K562 (cell line): Measurements from ENCODE around the gene TTC31. TPM values are rescaled to one million over a fixed set of nuclear protein-coding genes. Genes with fewer than 3 reads are reported as not detected.

Experiments used
- ARNT ChIP-seq, 2 experiments: fragments of 450-650 bp; IDR thresholded peaks; 2 replicates each; pipeline ENCODE4 v1.6.1; 2016; ENCODE audit warnings: mild to moderate bottlenecking in 1 of 2
- ATF7 ChIP-seq: fragments of 450-650 bp; IDR thresholded peaks from 2 replicates; pipeline ENCODE4 v1.7.1; 2014; ENCODE audit warnings: mild to moderate bottlenecking, moderate library complexity
- CHD2 ChIP-seq: IDR thresholded peaks from 2 replicates; pipeline ENCODE4 v1.6.1; 2011; ENCODE audit warnings: low read depth, low read length
- EHMT2 ChIP-seq: fragments of 450-650 bp; IDR thresholded peaks from 2 replicates; pipeline ENCODE4 v1.6.1; 2018; ENCODE audit warnings: antibody characterized with exemption
- EP400 ChIP-seq: fragments of 450-650 bp; IDR thresholded peaks from 2 replicates; pipeline ENCODE4 v1.6.1; 2017; ENCODE audit warnings: antibody characterized with exemption, mild to moderate bottlenecking, moderate library complexity
- GABPA ChIP-seq: fragments of 200-800 bp; sonication (Bioruptor generic); conservative IDR thresholded peaks from 2 replicates; pipeline ENCODE4 v1.6.1; 2016; ENCODE audit warnings: low read depth, missing genetic modification characterization, missing compliant biosample characterization
- HDAC1 ChIP-seq, 2 experiments: fragments of 450-650 bp; IDR thresholded peaks; 2 replicates each; pipeline ENCODE4 v1.6.1; 2016 to 2017; ENCODE audit warnings: inconsistent platforms in 1 of 2, mild to moderate bottlenecking in 1 of 2, moderate library complexity in 1 of 2
- HDAC2 ChIP-seq: fragments of 450-650 bp; IDR thresholded peaks from 2 replicates; pipeline ENCODE4 v1.6.1; 2016; ENCODE audit warnings: mild to moderate bottlenecking
- MBD2 ChIP-seq: sonication (generic); IDR thresholded peaks from 2 replicates; pipeline ENCODE4 v1.6.1; 2016; ENCODE audit warnings: low read depth, borderline replicate concordance
- MCM2 ChIP-seq: fragments of 450-650 bp; IDR thresholded peaks from 2 replicates; pipeline ENCODE4 v1.6.1; 2017; ENCODE audit warnings: low read depth, mild to moderate bottlenecking
- NCOR1 ChIP-seq: fragments of 450-650 bp; IDR thresholded peaks from 2 replicates; pipeline ENCODE4 v1.6.1; 2016; ENCODE audit warnings: mild to moderate bottlenecking, moderate library complexity
- NEUROD1 ChIP-seq: fragments of 150-350 bp; IDR thresholded peaks from 2 replicates; pipeline ENCODE4 v1.6.1; 2014; ENCODE audit warnings: borderline replicate concordance, low read length, low read depth; ENCODE audit not compliant: partially characterized antibody
- NFRKB ChIP-seq: fragments of 450-650 bp; IDR thresholded peaks from 2 replicates; pipeline ENCODE4 v1.6.1; 2016; ENCODE audit warnings: low read depth
- NR2C2 ChIP-seq, 2 experiments: fragments of 200-800 bp in 1 of 2; sonication (Bioruptor generic) in 1 of 2; sonication (generic) in 1 of 2; formaldehyde crosslinking in 1 of 2; IDR thresholded peaks; 2 replicates each; pipeline versions ENCODE4 v1.6.1 to v1.8.0; 2016 to 2022; ENCODE audit warnings: mild to moderate bottlenecking in 1 of 2, missing compliant biosample characterization in 1 of 2, missing genetic modification characterization in 1 of 2, missing genetic modification reagents in 1 of 2
- PKNOX1 ChIP-seq: fragments of 450-650 bp; IDR thresholded peaks from 2 replicates; pipeline ENCODE4 v1.6.1; 2016
- POLR2G ChIP-seq: fragments of 200-400 bp; formaldehyde crosslinking; IDR thresholded peaks from 2 replicates; pipeline ENCODE4 v1.6.1; 2017; ENCODE audit warnings: low read depth, mild to moderate bottlenecking, antibody characterized with exemption, low read length, moderate library complexity
- PYGO2 ChIP-seq: fragments of 450-650 bp; IDR thresholded peaks from 2 replicates; pipeline ENCODE4 v1.6.1; 2016; ENCODE audit warnings: mild to moderate bottlenecking, missing genetic modification characterization, moderate library complexity, missing compliant biosample characterization
- TBP ChIP-seq: optimal IDR thresholded peaks from 2 replicates; pipeline ENCODE3; 2011; ENCODE audit warnings: low read depth, low read length, improper control_type of control experiment
- THRB ChIP-seq: fragments of 450-650 bp; formaldehyde crosslinking; conservative IDR thresholded peaks from 2 replicates; pipeline ENCODE4 v1.4.0; 2022; ENCODE audit warnings: mild to moderate bottlenecking, missing genetic modification characterization
- ZBTB26 ChIP-seq: fragments of 450-650 bp; formaldehyde crosslinking; IDR thresholded peaks from 2 replicates; pipeline ENCODE4 v1.4.0; 2022; ENCODE audit warnings: missing genetic modification characterization
- ZBTB33 ChIP-seq: sonication (generic); formaldehyde crosslinking; IDR thresholded peaks from 2 replicates; pipeline ENCODE4 v1.8.1; 2023; ENCODE audit warnings: mild to moderate bottlenecking, missing genetic modification reagents
- ZFP36 ChIP-seq: fragments of 150-350 bp; IDR thresholded peaks from 2 replicates; pipeline ENCODE4 v1.6.1; 2018; ENCODE audit warnings: low read length, low read depth; ENCODE audit not compliant: partially characterized antibody
- ZNF589 ChIP-seq: fragments of 200-800 bp; sonication (Bioruptor generic); IDR thresholded peaks from 2 replicates; pipeline ENCODE4 v1.6.1; 2016; ENCODE audit warnings: low read depth, missing genetic modification characterization, missing compliant biosample characterization
- ZNF79 ChIP-seq: fragments of 250-450 bp; sonication (Bioruptor Pico); IDR thresholded peaks from 2 replicates; pipeline ENCODE4 v1.4.0; 2020; ENCODE audit warnings: low read depth, mild to moderate bottlenecking, moderate library complexity
- polyA plus RNA-seq, 8 experiments: library from polyadenylated mRNA; depleted of rRNA in 4 of 8; stranded (reverse) in 5 of 8; unstranded in 3 of 8; fragments of >200 nt; fragmentation: Nextera tagmentation in 2 of 8; fragmentation: Illumina TruSeq in 1 of 8; extraction: Ambion mirVana in 2 of 8; extraction: Trizol in 1 of 8; gene quantifications; 2 replicates each; pipeline versions ENCODE4 v1.2.1 to v1.2.3, GENCODE V29; 2011 to 2014; ENCODE audit warnings: inconsistent platforms in 1 of 8, missing spikeins in 1 of 8
- total RNA-seq, 7 experiments: library from RNA; depleted of rRNA in 6 of 7; stranded (reverse); fragments of >200 nt in 6 of 7; fragmentation: Illumina TruSeq in 2 of 7; extraction: Trizol in 2 of 7; gene quantifications; 2 replicates each; pipeline versions ENCODE4 v1.2.1 to v1.2.3, GENCODE V29; 2011 to 2021; ENCODE audit warnings: low replicate concordance in 1 of 7

Gene TTC31
- total and polyA plus RNA-seq, 9 of the 15 experiments (the other 6 are each of a cell fraction or from before 2014, with no cell fraction given) = 4.7 to 30.5 (median 15.9) TPM

- TF ChIP-seq NR2C2 (CRISPR knock-in tag; IDR thresholded peaks at IDR 0.05) (no peak), NR2C2 (tag; IDR thresholded peaks at IDR 0.05) (peak; percentile 58; the same call in 1 of the 2 replicates), HDAC1 (IDR thresholded peaks at IDR 0.05) (peak in 1 of 2 experiments; percentile 53; a peak in 1 of 4 replicates), ZFP36 (no peak), NFRKB (0 out of 2 replicates have a peak, but pooled peaks have one; percentile 22), MBD2 (peak; percentile 94), ZBTB26 (CRISPR knock-in tag) (no peak), EP400 (peak; percentile 33; the same call in 1 of the 2 replicates), ZNF79 (CRISPR knock-in tag) (no peak), ZNF589 (CRISPR knock-in tag) (peak; percentile 90), PKNOX1 (peak; percentile 100), GABPA (tag) (peak; percentile 59), THRB (CRISPR knock-in tag) (no peak), TBP (peak; percentile 25), POLR2G (peak; percentile 72), NCOR1 (no peak), ARNT (IDR thresholded peaks at IDR 0.05) (no peak), MCM2 (no peak), HDAC2 (0 out of 2 replicates have a peak, but pooled peaks have one; percentile 14), CHD2 (peak; percentile 82), ATF7 (peak; percentile 79), NEUROD1 (peak; percentile 73), ZBTB33 (CRISPR knock-in tag) (no peak), EHMT2 (0 out of 2 replicates have a peak, but pooled peaks have one; percentile 19), PYGO2 (0 out of 2 replicates have a peak, but pooled peaks have one; percentile 9)
Measured at GRCh38 chr2:74458132-74458937, 24.5 kb upstream of the TTC31 start, which contains the start of gene WBP1 (continued).
